OCI-LY1 (cell line): ENCODE measurements around the gene SLC25A51.

Source experiments
- H2AFZ ChIP-seq: fragments of 200-600 bp; sonication (generic), shearing (Covaris generic); 2 replicates; pipeline ENCODE4 v1.6.0; 2014; ENCODE audit warnings: antibody characterized with exemption, mild to moderate bottlenecking, low read length
- H3F3A ChIP-seq: fragments of 200-600 bp; sonication (generic), shearing (Covaris generic); 2 replicates; pipeline ENCODE4 v1.6.0; 2014; ENCODE audit warnings: mild to moderate bottlenecking, antibody characterized with exemption, low read length, moderate library complexity; ENCODE audit not compliant: insufficient read depth
- H3K27ac ChIP-seq: fragments of 200-600 bp; sonication (generic); 2 replicates; pipeline ENCODE4 v1.5.1; 2014; ENCODE audit warnings: low read length, mixed run types, mild to moderate bottlenecking, low read depth; ENCODE audit not compliant: poor library complexity, severe bottlenecking
- H3K27me3 ChIP-seq: fragments of 200-600 bp; sonication (generic); 2 replicates; pipeline ENCODE4 v1.6.0; 2014; ENCODE audit warnings: antibody characterized with exemption, mild to moderate bottlenecking, low read length, moderate library complexity; ENCODE audit not compliant: insufficient read depth
- H3K36me3 ChIP-seq: fragments of 200-600 bp; sonication (generic); 2 replicates; pipeline ENCODE4 v1.6.1; 2014; ENCODE audit warnings: mild to moderate bottlenecking, antibody characterized with exemption, low read length, moderate library complexity, mixed read lengths; ENCODE audit not compliant: insufficient read depth
- H3K4me1 ChIP-seq: fragments of 200-600 bp; sonication (generic); 2 replicates; pipeline ENCODE4 v1.5.1; 2014; ENCODE audit warnings: mild to moderate bottlenecking, low read length, moderate library complexity; ENCODE audit not compliant: insufficient read depth, severe bottlenecking
- H3K4me2 ChIP-seq: fragments of 200-600 bp; sonication (generic), shearing (Covaris generic); 2 replicates; pipeline ENCODE4 v1.6.1; 2014; ENCODE audit warnings: low read length
- H3K4me3 ChIP-seq: fragments of 200-600 bp; sonication (generic); 2 replicates; pipeline ENCODE4 v1.5.1; 2014; ENCODE audit warnings: low read length, low read depth, mild to moderate bottlenecking, mixed read lengths; ENCODE audit not compliant: poor library complexity, severe bottlenecking
- H3K79me2 ChIP-seq: fragments of 200-600 bp; shearing (Covaris generic); 2 replicates; pipeline ENCODE4 v1.6.1; 2016; ENCODE audit warnings: mixed run types, low read length, mixed read lengths; ENCODE audit not compliant: insufficient read depth
- H3K9ac ChIP-seq: fragments of 200-600 bp; sonication (generic), shearing (Covaris generic); 2 replicates; pipeline ENCODE4 v1.6.1; 2014; ENCODE audit warnings: mild to moderate bottlenecking, low read length, mixed read lengths
- H3K9me2 ChIP-seq: fragments of 200-600 bp; sonication (generic), shearing (Covaris generic); 2 replicates; pipeline ENCODE4 v1.6.1; 2014; ENCODE audit warnings: low read depth, mild to moderate bottlenecking, low read length, mixed read lengths
- H3K9me3 ChIP-seq: fragments of 200-600 bp; shearing (Covaris generic); 2 replicates; pipeline ENCODE4 v1.6.1; 2014; ENCODE audit warnings: low read length, mixed read lengths
- H4K20me1 ChIP-seq: fragments of 200-600 bp; sonication (generic), shearing (Covaris generic); 2 replicates; pipeline ENCODE4 v1.6.0; 2016; ENCODE audit warnings: mild to moderate bottlenecking, low read length; ENCODE audit not compliant: insufficient read depth
- CTCF ChIP-seq: fragments of 200-600 bp; sonication (generic), shearing (Covaris generic); IDR thresholded peaks from 2 replicates; pipeline ENCODE4 v1.5.1; 2017; ENCODE audit warnings: mild to moderate bottlenecking, antibody characterized with exemption, low read length, moderate library complexity, mixed read lengths
- EZH2 ChIP-seq: fragments of 200-600 bp; sonication (generic), shearing (Covaris generic); IDR thresholded peaks from 2 replicates; pipeline ENCODE4 v1.8.0; 2017; ENCODE audit warnings: borderline replicate concordance, mixed run types, mild to moderate bottlenecking, antibody characterized with exemption, low read length, moderate library complexity, mixed read lengths

Gene SLC25A51

GRCh38 chr9:37935096-37935495, 31.2 kb upstream of the SLC25A51 start:
- no peak overlapping the region for H3K4me3 ChIP-seq
- no peaks in the 10 kb centered on the region for H3K36me3 ChIP-seq
- H3F3A ChIP-seq, result no peaks in the 10 kb centered on the region
- no peaks in the 10 kb centered on the region for H3K9me2 ChIP-seq
- H3K4me2 ChIP-seq, result no peak overlapping the region
- TF ChIP-seq CTCF (no peak), EZH2 (no peak)
- H3K27ac ChIP-seq, result no peak overlapping the region
- H3K9me3 ChIP-seq, result no peaks in the 10 kb centered on the region
- H3K9ac ChIP-seq, result no peak overlapping the region
- no peaks in the 10 kb centered on the region for H4K20me1 ChIP-seq
- no peak overlapping the region for H2AFZ ChIP-seq
- H3K4me1 ChIP-seq, result no peaks in the 10 kb centered on the region
- H3K79me2 ChIP-seq, result no peaks in the 10 kb centered on the region
- H3K27me3 ChIP-seq, result no peaks in the 10 kb centered on the region

GRCh38 chr9:37931592-37931991, 27.7 kb upstream of the SLC25A51 start:
- H3K27me3 ChIP-seq, result no peaks in the 10 kb centered on the region
- H3K4me2 ChIP-seq, result no peak overlapping the region
- no peaks in the 10 kb centered on the region for H4K20me1 ChIP-seq
- no peak overlapping the region for H3K27ac ChIP-seq
- H3K36me3 ChIP-seq, result no peaks in the 10 kb centered on the region
- H3K4me3 ChIP-seq, result no peak overlapping the region
- no peaks in the 10 kb centered on the region for H3K4me1 ChIP-seq
- no peaks in the 10 kb centered on the region for H3K9me3 ChIP-seq
- no peak overlapping the region for H3K9ac ChIP-seq
- no peaks in the 10 kb centered on the region for H3K9me2 ChIP-seq
- H2AFZ ChIP-seq, result no peak overlapping the region
- no peaks in the 10 kb centered on the region for H3K79me2 ChIP-seq
- H3F3A ChIP-seq, result no peaks in the 10 kb centered on the region
- no peak for TF ChIP-seq CTCF
- TF ChIP-seq EZH2, result no peak

GRCh38 chr9:37929441-37929895, 25.5 kb upstream of the SLC25A51 start:
- Histone ChIP-seq H3K9me2 (no peaks in the 10 kb centered on the region), H3K27me3 (no peaks in the 10 kb centered on the region), H4K20me1 (no peaks in the 10 kb centered on the region), H3K4me3 (no peak overlapping the region), H2AFZ (no peak overlapping the region), H3K36me3 (no peaks in the 10 kb centered on the region), H3F3A (no peaks in the 10 kb centered on the region), H3K79me2 (no peaks in the 10 kb centered on the region), H3K9me3 (no peaks in the 10 kb centered on the region), H3K9ac (no peak overlapping the region), H3K4me1 (no peaks in the 10 kb centered on the region), H3K27ac (no peak overlapping the region), H3K4me2 (no peak overlapping the region)
- no peak for TF ChIP-seq CTCF
- no peak for TF ChIP-seq EZH2
